ENCODE data around the gene DSG3. TPM values are rescaled to one million over a fixed set of nuclear protein-coding genes. Genes with fewer than 3 reads are reported as not detected.

Gene DSG3
- total RNA-seq (not detected), polyA plus RNA-seq (under 1 TPM in 1 of 2 donors, not detected in 1; 0.04 TPM)
- long read RNA-seq, donor 1, result 0 reads
- long read RNA-seq, donor 2, result 0 reads
- long read RNA-seq, donor 3, result 0 reads

GRCh38 chr18:31447530-31448191 lies at the start of gene DSG3:
Gene DSG3 (plus strand): TSS chr18:31447741. CDS start chr18:31447878, 137 bp downstream.
- H3K27me3 ChIP-seq, result no peaks in the 10 kb centered on the region
- intact Hi-C loops (cut with DNase I), result no loop called here
- TF ChIP-seq CTCF (IDR thresholded peaks at IDR 0.05), result no peak
- no peaks in the 10 kb centered on the region for H3K4me1 ChIP-seq
- H3K36me3 ChIP-seq, result no peaks in the 10 kb centered on the region
- H3K9me3 ChIP-seq, result no peaks in the 10 kb centered on the region
- ATAC-seq, result no peak
- H3K4me3 ChIP-seq, result no peak within 1 kb of the TSS
- 53 to 58% methylated on average over 9 of the region's 9 CpGs for WGBS, 2 donors
- no peak within 1 kb of the TSS for H3K27ac ChIP-seq
- no peak for DNase-seq

- no peaks in the 10 kb centered on the region for H3K9me3 ChIP-seq
- no peaks in the 10 kb centered on the region for H3K27me3 ChIP-seq
- no peak for TF ChIP-seq CTCF (IDR thresholded peaks at IDR 0.05)
- ATAC-seq (no peak), DNase-seq (no peak)
- intact Hi-C loops (cut with DNase I), result loop anchor here in 2 of 10 donors (5.0 to 10.0 kb wide), 3 partner anchors 96 to 123 kb away; no protein-coding TSS in a partner anchor
- no peak overlapping the region for H3K4me3 ChIP-seq
- peaks cover 0 to 23% (median 14%) of the 10 kb centered on the region in 9 donors for H3K4me1 ChIP-seq
- 62 to 70% methylated on average over 2 of the region's 2 CpGs for WGBS, 2 donors
- H3K27ac ChIP-seq, result no peak overlapping the region
- H3K36me3 ChIP-seq, result no peaks in the 10 kb centered on the region
Measured at GRCh38 chr18:31398191-31398590, 49.4 kb upstream of the DSG3 start.

- no peak for TF ChIP-seq CTCF (IDR thresholded peaks at IDR 0.05)
- no peaks in the 10 kb centered on the region for H3K9me3 ChIP-seq
- no peak overlapping the region for H3K4me3 ChIP-seq
- H3K27me3 ChIP-seq, result no peaks in the 10 kb centered on the region
- H3K36me3 ChIP-seq, result no peaks in the 10 kb centered on the region
- H3K27ac ChIP-seq, result no peak overlapping the region
- no peak for DNase-seq
- ATAC-seq, result no peak
- intact Hi-C loops (cut with DNase I), result loop anchor here in 2 of 10 donors (5.0 to 10.0 kb wide), 3 partner anchors 97 to 125 kb away; no protein-coding TSS in a partner anchor
- peaks cover 0 to 23% (median 14%) of the 10 kb centered on the region in 9 donors for H3K4me1 ChIP-seq
- WGBS, 2 donors, result 61 to 70% methylated on average over 6 of the region's 6 CpGs
Measured at GRCh38 chr18:31399306-31400032, 48.1 kb upstream of the DSG3 start.

GRCh38 chr18:31401156-31402025 lies 46.1 kb upstream of the DSG3 start:
- ATAC-seq (no peak), DNase-seq (no peak)
- H3K9me3 ChIP-seq, result no peaks in the 10 kb centered on the region
- H3K4me1 ChIP-seq, result peaks cover 0 to 19% (median 13%) of the 10 kb centered on the region in 9 donors
- H3K36me3 ChIP-seq, result no peaks in the 10 kb centered on the region
- intact Hi-C loops (cut with DNase I), result no loop called here
- no peak overlapping the region for H3K4me3 ChIP-seq
- H3K27ac ChIP-seq, result no peak overlapping the region
- no peaks in the 10 kb centered on the region for H3K27me3 ChIP-seq
- no peak for TF ChIP-seq CTCF (IDR thresholded peaks at IDR 0.05)
- 65 to 74% methylated on average over 6 of the region's 6 CpGs for WGBS, 2 donors

All from heart right ventricle (tissue), 16 donors.